ENCODE results near the gene DUOX2.

DNA sequence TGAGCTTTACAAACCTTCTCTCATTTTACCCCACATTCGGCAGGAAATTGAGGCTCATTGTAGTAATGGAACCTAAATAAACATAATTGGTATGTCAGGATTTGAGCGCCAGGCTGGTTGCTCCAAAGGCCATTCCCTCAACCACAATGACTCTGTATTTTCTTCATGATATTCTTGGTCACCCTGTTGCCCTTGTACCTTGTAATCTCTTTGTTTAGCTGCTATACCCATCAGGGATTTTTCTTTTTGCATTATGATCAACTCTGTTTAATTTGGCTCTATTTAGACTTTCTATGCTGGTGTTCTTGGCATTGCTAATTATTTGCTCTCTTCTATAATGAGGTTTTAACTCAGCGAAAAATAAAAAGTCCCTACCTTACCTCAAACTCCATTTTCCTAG, 29.8 kb downstream of the DUOX2 start:
- TF ChIP-seq, protein P1, sequence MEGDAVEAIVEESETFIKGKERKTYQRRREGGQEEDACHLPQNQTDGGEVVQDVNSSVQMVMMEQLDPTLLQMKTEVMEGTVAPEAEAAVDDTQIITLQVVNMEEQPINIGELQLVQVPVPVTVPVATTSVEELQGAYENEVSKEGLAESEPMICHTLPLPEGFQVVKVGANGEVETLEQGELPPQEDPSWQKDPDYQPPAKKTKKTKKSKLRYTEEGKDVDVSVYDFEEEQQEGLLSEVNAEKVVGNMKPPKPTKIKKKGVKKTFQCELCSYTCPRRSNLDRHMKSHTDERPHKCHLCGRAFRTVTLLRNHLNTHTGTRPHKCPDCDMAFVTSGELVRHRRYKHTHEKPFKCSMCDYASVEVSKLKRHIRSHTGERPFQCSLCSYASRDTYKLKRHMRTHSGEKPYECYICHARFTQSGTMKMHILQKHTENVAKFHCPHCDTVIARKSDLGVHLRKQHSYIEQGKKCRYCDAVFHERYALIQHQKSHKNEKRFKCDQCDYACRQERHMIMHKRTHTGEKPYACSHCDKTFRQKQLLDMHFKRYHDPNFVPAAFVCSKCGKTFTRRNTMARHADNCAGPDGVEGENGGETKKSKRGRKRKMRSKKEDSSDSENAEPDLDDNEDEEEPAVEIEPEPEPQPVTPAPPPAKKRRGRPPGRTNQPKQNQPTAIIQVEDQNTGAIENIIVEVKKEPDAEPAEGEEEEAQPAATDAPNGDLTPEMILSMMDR (IDR thresholded peaks at IDR 0.05; ENCODE audit: low read length): no peak
- TF ChIP-seq EZH2 (IDR thresholded peaks at IDR 0.05; ENCODE audit: borderline replicate concordance, low read length): no peak

Data from OCI-LY1 (cell line).